ENCODE data around the gene PLXNC1.

The PLXNC1 gene

GRCh38 chr12:94180558-94181296, 32.4 kb downstream of the PLXNC1 start:
- DNase-seq (ENCODE audit: low spot score) = no peak

DNA sequence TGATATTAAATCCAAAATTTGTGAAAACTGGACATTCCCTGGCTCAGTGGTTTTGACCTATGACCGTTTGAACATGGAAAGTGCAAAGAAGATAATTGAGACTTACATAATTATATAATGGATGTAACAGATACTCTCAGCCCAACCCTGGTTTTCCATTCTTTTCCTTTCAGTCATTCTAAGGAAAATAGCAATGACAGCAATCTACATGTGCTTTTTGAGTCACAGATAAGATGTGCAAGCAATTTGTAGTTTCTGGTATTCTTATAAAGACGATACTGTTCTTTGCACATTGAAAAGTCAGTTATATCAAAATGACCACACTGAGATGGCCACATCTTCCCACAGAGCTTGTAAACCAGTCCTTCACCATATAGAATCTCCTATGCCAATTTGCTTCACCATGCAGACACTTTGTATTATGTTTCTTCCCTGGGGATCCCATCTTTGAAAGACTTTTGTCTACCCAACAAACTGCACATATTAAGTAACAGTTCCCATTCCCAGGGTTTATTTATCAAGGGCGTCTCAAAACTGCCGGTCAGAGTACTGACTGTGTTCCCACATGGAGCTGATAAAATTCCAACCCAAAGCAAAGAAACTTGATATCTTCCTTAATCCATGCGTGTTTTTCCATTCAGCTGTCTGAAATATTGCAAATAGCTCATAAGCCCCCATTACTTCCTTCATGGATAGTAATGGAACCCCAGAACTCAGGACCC, 34.8 kb downstream of the PLXNC1 start:
- no peak for DNase-seq (ENCODE audit: low spot score)

DNA sequence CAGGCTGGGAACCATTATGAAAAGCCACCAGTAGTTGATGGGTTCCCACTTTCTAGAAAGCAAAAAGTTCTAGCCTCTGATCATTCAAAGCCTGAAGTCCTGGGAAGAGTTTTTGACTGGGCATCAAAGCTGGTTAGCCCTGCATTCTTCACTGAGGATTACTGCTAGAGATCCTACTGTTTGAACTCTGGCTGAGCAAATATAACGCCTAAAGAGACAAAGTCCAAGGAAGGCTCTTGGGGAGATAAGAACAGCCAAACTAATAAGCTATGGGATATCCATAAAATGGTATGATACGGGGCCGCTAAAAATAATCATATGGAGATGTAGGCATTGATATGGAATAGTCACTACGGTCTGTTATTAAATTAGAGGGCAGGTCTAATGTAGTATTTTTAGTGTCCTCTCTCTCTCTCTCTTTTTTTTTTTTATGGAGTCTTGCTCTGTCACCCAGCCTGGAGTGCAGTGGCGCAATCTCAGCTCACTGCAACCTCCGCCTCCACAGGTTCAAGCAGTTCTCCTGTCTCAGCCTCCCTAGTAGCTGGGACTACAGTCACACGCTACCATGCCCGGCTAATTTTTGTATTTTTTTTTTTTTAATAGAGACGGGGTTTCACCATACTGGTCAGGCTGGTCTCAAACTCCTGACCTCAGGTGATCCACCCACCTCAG, 35.5 kb downstream of the PLXNC1 start:
- no peak for DNase-seq (ENCODE audit: low spot score)

GRCh38 chr12:94184995-94185719, 36.8 kb downstream of the PLXNC1 start:
- no peak for DNase-seq (ENCODE audit: low spot score)

- DNase-seq (ENCODE audit: low spot score) = no peak
Measured at GRCh38 chr12:94185801-94186200, 37.4 kb downstream of the PLXNC1 start.

DNA sequence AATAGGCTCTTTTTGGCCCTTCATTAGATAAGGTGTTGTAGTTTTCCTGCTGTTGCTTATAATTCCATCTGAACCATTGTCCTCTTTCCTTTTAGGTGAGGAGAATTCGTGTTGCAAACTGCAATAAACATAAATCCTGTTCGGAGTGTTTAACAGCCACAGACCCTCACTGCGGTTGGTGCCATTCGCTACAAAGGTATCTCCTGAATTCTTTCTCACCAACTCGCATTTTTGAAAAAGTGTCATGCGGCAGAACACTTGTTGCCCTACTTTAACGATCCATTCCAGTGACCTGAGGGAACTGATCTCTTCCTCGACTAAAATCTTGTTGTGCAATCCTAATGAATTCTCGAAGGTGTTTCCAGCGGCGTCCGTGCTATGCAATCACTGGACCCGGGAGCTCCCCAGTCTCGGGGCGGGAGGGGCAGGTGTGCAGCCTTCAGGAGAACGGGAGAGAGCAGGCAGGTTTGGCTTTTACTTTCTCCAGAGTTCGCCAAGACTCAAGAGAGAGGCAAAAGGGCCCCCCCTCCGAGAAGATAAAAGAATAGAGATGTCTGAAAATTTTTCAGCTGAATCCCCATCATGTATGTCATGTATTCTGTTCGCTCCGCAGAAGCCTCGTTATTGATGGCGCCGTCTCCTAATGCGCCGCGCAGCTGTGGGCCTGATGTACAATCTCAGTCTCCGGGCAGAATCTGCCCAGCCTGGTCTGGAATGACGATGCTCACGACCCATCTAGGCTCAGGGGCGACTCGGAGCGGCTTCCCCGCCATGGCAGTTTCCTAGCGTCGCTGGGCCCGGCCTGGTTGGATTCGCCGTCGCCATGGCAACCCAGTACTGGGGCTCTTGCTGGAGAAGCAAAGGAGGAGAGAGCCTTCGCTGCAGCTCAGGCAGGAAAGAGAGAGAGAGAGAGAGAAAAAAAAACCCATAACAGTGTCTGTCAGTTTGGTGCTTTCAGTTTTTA, 38.2 kb downstream of the PLXNC1 start:
- no peak for DNase-seq (ENCODE audit: low spot score)

DNA sequence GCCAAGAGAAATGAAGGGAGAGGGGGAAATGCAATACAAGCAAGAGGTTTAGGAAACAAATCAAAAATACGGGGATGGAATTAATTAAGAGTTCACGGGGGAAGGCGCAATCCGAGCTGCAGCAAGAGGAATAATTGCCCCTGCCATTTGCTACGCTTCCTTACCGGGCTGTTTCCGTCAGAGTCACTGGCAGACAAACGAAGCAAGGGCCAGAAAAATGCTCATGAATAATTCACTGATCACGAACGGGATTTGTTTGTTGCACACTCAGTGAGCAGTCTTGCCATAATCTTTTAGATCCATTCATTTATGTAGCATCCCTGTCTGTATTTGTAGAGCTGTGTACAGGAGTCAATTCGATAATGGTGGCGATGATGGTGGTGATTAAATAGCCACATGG, 39.0 kb downstream of the PLXNC1 start:
- no peak for DNase-seq (ENCODE audit: low spot score)

GRCh38 chr12:94190623-94191022, 42.2 kb downstream of the PLXNC1 start:
- DNase-seq (ENCODE audit: low spot score) = no peak

- no peak for DNase-seq (ENCODE audit: low spot score)
Measured at GRCh38 chr12:94191023-94191422, 42.6 kb downstream of the PLXNC1 start.

DNA sequence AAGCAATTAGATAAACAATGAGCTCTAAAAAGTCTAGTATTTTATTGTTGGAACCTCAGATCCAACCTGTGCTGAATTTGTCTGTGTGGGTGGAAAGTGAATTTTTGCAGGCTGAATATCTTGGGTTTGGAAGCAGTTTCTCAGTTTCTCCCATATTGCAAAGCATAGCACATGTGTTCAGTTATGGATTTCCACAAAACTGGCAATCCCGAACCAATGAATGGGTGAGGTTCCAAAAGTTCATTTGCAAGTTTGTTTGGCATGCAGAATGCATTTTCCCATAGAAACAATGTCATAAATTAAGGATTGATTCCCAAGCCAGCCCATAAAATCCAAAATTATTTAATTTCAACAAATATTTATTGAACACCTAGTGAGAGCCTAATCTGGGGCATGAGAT, 43.4 kb downstream of the PLXNC1 start:
- DNase-seq (ENCODE audit: low spot score) = no peak

GRCh38 chr12:94192506-94192905, 44.1 kb downstream of the PLXNC1 start:
- no peak for DNase-seq (ENCODE audit: low spot score)

GRCh38 chr12:94193168-94193567, 44.8 kb downstream of the PLXNC1 start:
- no peak for DNase-seq (ENCODE audit: low spot score)

- DNase-seq (ENCODE audit: low spot score) = no peak
Measured at GRCh38 chr12:94195483-94195882, 47.1 kb downstream of the PLXNC1 start.

DNA sequence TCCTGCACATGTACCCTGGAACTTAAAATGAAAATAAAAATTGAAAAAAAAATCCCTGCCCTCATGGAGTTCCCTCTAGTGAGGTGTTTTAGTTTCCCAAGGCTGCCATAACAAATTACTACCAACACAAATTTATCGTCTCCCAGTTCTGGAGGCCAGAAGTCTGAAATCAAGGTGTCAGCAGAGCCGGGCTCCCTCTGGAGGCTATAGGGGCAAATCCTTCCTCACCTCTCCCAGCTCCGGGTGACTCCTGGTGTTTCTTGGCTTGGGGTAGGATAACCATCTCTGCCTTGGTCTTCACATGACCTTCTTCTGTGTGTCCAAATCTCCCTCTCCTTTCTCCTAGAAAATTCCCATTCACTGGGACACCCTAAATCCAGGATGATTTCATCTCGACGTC, 50.1 kb downstream of the PLXNC1 start:
- no peak for DNase-seq (ENCODE audit: low spot score)

GRCh38 chr12:94198872-94199271, 50.5 kb downstream of the PLXNC1 start:
- DNase-seq (ENCODE audit: low spot score) = no peak

- DNase-seq (ENCODE audit: low spot score) = no peak
Measured at GRCh38 chr12:94200069-94200468, 51.7 kb downstream of the PLXNC1 start.

GRCh38 chr12:94200695-94201094, 52.3 kb downstream of the PLXNC1 start:
- DNase-seq (ENCODE audit: low spot score) = no peak

- DNase-seq (ENCODE audit: low spot score) = no peak
Measured at GRCh38 chr12:94202245-94203180, 54.1 kb downstream of the PLXNC1 start.

- DNase-seq (ENCODE audit: low spot score) = no peak
Measured at GRCh38 chr12:94203181-94203546, 54.8 kb downstream of the PLXNC1 start.

- no peak for DNase-seq (ENCODE audit: low spot score)
Measured at GRCh38 chr12:94203796-94204195, 55.4 kb downstream of the PLXNC1 start.

All from germinal center (tissue), 1 donor.